VCaP (cell line): ENCODE data around the gene TFR2.
A peak's percentile ranks its signal among the peaks of the same experiment; 100 is the strongest.

Experiments used
- H3K27ac ChIP-seq: fragments of 450-650 bp; 2 replicates; pipeline ENCODE4 v1.5.1; 2017
- TF ChIP-seq, protein P1 (sequence below): fragments of 450-650 bp; conservative IDR thresholded peaks from 2 replicates; pipeline ENCODE4 v1.5.1; 2017; ENCODE audit warnings: mild to moderate bottlenecking, moderate library complexity

The TFR2 gene

DNA sequence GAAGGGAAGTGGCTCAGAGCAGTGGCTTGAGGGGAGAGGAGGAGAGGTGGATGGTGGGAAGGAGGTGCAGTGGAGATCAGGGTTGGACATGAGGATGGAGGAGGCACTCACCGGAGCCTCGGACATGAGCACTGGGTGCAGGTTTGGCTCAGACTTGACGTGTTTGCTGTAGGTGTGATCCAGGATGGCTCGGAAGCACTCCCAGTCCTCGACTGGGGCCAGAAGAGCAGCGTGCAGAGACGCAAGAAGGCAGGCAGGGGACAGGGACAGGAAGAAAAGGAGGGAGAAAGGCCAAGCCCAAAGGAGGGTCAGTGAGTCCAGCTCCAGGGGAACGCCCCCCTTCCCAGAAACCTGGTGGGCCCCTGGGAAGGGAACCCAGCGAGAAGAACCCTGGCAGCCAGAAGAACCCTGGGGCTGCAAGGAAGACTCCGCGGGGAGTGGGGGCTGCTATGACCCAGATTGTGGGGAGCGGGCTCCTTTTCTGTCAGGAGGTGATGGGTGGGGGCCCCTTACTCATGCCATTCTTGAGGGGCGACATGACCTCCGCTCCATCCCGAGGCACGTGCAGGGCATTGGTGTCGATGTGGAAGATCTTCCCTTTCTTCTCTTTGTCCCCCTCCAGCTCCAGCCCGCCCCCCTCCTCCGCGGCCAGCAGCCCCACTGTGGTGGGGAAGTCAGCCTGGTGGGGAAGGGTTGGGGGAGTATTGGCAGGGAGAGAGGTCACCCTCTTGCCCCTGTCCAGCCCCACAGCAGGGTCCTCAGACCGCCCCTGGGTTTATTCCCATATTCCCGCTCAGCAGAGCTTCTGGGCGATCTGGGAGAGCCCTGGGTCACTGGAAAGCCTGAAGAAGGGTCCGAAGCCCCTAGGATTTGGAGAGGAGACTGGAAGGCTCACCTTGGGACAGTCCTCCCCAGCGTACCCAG, 13.8 kb upstream of the TFR2 start:
- TF ChIP-seq, protein P1, sequence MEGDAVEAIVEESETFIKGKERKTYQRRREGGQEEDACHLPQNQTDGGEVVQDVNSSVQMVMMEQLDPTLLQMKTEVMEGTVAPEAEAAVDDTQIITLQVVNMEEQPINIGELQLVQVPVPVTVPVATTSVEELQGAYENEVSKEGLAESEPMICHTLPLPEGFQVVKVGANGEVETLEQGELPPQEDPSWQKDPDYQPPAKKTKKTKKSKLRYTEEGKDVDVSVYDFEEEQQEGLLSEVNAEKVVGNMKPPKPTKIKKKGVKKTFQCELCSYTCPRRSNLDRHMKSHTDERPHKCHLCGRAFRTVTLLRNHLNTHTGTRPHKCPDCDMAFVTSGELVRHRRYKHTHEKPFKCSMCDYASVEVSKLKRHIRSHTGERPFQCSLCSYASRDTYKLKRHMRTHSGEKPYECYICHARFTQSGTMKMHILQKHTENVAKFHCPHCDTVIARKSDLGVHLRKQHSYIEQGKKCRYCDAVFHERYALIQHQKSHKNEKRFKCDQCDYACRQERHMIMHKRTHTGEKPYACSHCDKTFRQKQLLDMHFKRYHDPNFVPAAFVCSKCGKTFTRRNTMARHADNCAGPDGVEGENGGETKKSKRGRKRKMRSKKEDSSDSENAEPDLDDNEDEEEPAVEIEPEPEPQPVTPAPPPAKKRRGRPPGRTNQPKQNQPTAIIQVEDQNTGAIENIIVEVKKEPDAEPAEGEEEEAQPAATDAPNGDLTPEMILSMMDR: no peak
- H3K27ac ChIP-seq: peak overlapping the region; percentile 73

DNA sequence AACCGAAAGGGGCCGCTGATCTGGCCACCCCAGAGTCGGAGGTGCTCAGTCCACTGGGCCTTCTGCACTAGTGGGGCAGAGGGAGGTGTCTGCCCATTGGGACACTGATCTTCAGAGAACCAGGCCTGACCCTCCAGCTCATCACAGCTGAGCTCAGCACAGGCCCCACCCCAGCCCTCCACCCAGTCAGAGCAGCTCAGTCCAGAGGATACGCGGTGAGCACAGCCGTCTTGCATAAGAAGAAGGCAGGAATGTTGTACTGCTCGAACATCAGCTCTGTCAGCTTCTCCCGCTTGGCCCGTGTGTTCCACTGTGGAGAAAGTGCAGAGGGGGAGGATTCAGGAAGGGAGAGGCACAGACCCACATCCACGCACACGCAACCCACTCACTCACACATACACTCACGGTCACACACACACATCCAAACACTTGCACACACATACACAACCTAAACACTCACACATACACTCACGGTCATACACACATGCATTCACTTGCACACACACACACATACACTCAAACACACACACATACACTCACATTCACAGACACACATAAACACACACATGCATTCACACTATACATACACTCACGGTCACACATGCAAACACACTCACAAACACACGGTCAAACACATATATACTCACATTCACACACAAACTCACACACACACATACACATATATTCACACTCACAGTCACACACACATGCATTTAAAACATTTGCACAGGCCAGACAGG, 8.6 kb upstream of the TFR2 start:
- H3K27ac ChIP-seq: no peak overlapping the region
- TF ChIP-seq, protein P1: no peak

DNA sequence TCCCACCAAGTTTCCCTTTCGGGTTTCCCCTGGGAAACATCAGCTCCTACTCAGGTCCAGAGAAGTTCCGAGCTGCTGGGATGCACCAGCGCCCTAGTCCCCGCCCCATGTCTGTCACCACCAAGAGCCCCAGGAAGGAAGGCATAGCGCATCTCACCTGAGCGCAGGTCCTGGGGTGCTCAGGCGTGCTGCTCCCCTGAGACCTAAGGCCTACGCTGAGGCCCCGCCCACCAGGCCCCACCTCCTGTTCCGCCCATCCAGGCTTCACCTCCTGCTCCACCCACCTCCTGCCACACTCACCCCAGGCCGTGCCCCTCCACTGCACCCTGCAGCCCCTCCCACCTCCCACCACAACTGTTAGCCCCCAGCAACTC, 1.2 kb upstream of the TFR2 start:
- H3K27ac ChIP-seq: no peak overlapping the region

DNA sequence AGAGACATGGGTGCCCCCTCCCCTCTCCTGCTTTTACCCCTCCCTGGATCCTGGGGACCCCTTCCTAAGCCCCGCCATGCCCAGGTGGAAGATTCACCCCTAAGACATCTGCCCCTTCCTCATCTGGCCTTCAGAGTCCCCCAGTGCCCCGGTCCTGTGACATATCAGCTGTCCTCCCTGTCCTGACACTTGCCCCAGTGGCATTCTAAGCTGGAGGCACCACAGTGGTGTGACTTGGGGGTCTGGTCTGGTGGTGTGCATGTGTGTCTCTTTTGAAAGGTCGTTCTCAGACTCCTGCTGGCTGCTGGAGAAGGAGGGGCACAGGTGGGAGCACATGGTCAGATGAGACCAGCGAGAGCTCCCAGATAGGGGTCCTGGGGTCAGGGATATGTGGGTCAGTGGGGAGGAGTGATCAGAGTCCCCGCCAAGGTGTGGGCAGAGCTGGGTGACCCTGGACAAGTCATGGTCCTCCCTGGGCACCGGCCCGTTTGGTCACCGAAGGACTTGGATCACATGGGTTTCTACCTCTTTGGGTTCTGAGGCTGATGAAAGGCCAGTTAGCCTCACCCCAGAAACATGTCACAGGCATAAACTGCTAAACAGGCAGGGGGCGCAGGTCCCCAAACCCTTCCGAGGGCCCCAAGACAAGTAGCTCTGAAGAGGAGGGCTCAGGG, 645 bp upstream of the TFR2 start:
- TF ChIP-seq, protein P1: no peak
- H3K27ac ChIP-seq: no peak overlapping the region

More for the DNA sequence above, 1.2 kb upstream of the TFR2 start:
- TF ChIP-seq, protein P1: no peak

DNA sequence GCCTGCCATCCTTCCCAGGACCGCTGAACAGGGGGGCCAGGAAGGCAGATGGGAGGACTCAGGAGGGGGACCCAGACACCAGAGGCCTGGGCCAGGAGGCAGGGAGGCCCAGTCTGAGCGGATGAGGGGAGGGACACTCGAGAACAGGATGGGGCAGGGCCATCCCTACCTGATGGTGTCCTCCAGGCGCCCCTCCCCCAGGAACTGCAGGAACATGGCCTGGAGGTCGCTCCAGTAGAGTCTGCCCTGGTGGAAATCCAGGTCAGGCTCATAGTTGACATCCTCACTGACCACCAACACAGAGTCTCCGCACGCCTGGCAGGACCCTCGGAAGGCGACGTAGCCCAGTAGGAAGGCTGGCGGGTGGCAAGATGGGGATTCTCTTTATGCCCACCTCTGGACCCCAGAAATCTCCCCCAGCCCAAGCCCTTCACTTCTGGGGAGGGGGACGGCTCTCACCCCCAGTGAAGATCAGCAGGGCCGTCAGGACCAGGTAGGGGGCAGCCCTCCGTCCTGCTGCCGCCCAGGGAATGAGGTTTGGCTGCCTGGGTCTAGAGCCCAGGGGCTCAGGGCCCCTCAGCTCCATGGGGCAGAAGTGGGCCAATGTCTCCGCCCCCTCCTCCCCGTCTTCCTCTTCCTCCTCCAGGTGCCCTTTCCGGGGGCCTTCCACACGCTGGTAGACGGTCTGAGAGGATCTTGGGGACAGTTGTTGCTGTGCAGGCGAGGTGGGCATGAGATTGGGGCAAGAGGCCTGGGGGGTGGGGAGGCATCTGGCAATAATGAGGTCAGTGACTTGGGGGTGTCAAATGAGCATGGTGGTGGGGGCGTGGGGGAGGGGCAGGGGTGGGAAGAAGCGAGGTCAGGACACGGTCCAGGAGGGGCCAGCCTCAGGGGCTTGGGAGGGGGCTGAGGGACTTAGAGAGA, 573 bp downstream of the TFR2 start:
- TF ChIP-seq, protein P1: no peak
- no peak overlapping the region for H3K27ac ChIP-seq

DNA sequence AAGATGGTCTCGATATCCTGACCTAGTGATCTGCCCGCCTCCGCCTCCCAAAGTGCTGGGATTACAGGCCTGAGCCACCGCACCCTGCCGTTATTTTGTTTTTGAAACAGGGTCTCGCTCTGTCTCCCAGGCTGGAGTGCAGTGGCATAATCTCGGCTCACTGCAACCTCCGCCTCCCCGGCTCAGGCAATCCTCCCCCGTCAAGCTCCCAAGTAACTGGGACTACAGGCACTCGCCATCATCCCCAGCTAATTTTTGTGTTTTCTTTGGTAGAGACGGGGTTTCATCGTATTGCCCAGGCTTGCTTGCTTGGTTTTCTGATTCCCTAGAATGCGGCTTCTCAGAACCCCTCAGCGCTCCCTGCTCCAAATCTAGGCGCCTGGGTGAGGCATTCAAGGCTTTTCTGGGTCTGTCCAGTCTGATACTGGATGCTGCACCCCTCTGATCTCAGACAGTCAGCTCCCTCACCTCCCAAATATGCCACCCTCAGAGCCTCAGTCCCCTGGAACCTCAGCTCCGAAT, 1.3 kb downstream of the TFR2 start:
- TF ChIP-seq, protein P1: no peak
- no peak overlapping the region for H3K27ac ChIP-seq
